ENCODE results near the gene MRPL23.
"Not testable (repeated sequence)": the region's sequence is repeated elsewhere in the genome, so short reads cannot be mapped to it uniquely, and the experiment has no call there.

The MRPL23 gene

DNA sequence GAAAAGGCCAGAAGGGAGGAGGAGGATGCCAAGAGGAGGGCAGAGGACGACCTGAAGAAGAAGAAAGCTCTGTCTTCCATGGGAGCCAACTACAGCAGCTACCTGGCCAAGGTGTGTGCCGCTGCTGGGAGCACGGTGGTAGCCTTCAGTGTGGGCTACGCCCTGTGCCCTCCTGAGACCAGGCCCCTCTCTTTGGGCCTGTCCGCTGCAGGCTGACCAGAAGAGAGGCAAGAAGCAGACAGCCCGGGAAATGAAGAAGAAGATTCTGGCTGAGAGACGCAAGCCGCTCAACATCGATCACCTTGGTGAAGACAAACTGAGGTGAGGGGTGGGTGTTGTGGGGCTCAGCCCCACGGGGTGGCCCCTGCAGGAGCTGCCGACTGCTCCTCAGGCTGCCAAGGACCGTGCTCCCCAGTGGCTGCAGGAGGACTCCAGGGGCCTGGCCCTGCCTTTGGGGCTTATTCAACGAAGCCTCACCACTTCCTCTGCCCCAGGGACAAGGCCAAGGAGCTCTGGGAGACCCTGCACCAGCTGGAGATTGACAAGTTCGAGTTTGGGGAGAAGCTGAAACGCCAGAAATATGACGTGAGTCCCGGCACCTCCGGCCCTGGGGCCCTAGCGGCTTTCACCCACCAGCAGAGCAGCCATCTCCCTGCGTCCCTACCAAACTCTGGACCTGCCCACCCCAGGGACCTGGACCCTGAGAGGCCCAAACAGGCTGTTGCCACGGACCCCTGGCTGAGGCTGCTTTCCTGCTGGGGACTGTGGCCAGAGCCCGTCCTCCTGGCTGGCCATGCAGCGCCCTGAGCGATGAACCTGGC, 12.6 kb upstream of the MRPL23 start:
- DNase-seq = no peak

GRCh38 chr11:1935156-1936071, 11.7 kb upstream of the MRPL23 start:
- no peak for DNase-seq

- no peak for DNase-seq
These were observed 10.9 kb upstream of the MRPL23 start for GRCh38 chr11:1936072-1936780.

DNA sequence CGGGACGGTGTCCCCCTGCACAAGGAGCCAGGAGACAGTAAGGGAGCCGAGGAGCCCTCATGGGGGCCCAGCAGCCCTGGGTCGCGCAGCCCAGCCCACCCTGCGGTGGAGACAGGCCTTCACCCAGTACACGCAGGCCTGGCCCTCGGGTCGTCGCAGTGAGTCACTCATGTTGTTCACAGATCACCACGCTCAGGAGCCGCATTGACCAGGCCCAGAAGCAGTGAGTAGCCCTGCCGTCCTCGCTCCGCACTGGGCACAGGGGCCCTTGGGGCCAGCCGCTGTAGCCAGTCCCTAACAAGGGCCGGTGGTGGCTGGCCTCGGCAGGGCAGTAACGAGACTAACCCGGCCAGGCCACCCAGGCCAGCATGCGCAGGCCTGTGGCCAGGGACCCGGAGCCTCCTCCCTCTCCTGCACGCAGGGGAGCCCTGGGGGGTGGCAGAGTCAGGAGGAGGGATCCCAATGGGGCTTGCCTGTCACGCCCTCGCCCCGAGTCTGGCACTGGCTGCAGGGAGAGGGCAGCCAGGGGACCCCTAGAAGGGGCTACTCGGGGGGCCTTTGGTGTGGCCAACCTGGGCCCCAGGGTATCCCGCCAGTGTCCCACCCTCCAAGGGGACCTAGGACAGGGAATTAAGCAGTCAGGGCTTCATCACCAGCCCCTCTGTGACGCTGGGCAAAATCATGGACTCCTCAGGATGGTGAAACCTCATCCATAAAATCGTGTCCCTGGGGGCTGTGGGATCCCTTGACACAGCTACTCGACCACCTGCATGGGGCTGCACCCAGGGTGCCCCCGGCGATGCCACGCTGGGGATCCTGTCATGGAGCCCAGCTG, 10.1 kb upstream of the MRPL23 start:
- DNase-seq = no peak

- DNase-seq = no peak
These were observed 9.4 kb upstream of the MRPL23 start for GRCh38 chr11:1937616-1938342.

GRCh38 chr11:1938343-1939005, 8.7 kb upstream of the MRPL23 start:
- no peak for DNase-seq

- DNase-seq = no peak
These were observed 8.0 kb upstream of the MRPL23 start for GRCh38 chr11:1939006-1939625.

GRCh38 chr11:1939788-1940187, 7.3 kb upstream of the MRPL23 start:
- not testable (repeated sequence) for DNase-seq

DNA sequence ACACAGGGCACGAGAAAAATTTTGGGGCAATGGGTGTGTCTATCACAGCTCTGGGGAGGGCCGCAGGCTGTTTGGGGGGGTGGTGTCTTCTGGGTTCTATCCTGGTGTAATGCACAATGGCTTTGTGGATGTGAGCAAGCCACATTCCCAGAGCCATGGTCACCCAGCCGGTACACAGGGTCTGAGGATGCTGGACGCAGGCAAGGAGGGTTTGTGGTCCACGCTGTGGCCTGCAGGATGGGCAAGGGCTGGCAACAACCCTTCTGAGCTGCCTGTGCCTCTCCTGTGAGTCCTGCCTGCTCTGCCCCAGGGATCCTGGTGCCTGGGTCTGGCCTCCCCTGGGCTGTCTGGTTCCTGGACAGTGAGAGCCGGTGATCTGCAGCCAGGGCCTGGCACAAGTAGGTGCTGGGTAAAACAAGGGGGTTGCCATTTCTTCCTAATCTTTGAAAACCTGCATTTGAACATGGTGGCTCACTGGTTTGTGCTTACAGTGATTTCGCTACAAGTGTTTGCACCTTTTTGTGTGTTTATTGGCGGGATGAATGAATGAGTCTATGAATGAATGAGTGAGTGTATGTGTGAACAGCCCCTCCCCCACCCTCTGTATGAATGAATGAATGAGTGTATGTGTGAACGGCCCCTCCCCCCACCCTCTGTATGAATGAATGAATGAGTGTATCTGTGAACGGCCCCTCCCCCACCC, 4.4 kb upstream of the MRPL23 start:
- no peak for DNase-seq

DNA sequence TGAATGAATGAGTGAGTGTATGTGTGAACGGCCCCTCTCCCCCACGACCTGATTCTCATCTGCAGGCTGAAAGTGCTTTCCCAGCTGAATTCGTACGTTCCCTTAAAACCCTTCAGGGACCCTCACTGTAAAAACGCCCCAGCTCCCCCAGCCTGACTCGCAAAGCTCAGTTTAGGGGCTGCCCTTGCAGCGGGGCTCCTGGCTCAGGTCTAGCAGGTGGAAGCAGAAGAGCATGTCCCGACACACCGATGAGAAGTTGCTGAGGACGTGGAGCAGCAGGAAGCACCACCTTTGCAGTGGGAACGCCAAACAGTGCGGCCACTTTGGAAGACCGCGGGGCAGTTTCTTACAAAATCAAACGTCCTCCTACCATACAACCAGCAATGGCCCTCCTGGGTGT, 3.6 kb upstream of the MRPL23 start:
- peak; percentile 47 for DNase-seq

DNA sequence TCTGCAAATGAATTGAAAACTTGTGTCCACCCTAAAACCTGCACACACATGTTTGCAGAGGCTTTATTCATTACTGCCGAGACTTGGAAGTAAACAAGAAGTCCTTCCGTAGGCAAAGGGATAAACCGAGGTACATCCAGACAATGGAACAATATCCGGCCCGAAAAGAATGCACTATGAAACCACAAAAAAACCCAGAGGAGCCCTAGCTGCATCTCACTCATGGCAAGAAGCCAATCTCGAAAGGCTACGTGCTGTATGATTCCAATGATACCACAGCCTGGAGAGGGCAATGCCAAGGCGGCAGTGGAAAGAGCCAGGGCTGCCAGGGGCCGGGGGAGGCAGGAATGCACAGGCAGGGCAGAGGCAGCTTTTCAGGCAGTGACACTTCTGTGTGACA, 3.2 kb upstream of the MRPL23 start:
- peak; percentile 59 for DNase-seq

DNA sequence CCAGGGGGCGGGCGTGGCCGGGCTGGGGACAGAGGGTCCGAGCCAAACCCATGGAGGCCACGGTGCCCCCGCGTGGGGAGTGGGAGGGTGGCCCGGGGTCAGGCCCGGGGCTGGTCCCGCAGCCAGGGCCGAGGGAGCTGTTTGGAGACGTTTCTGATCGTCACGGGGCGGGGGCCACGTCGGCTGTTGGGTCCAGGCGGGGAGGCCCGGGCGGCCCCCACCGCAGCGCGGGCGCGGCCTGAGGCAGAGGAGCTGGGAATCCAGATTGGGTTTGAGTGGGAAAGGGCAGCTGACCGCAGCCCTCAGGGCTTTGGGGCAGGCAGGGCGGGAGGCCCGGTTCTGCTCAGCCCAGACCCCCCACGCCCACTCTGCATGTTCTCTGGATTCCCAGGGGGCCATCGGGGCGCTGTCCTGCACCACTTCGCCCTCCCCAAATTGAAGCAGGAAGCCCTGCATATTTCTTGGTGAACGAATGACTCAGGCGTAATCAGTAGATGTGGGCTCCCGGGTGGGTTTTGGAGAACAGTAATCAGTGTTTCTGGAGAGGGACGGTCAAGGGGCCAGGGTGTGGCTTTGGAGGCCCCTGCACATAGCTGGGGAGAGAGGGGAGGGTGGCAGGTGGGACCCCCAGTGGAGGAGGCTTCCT, 583 bp downstream of the MRPL23 start:
- DNase-seq = no peak

DNA sequence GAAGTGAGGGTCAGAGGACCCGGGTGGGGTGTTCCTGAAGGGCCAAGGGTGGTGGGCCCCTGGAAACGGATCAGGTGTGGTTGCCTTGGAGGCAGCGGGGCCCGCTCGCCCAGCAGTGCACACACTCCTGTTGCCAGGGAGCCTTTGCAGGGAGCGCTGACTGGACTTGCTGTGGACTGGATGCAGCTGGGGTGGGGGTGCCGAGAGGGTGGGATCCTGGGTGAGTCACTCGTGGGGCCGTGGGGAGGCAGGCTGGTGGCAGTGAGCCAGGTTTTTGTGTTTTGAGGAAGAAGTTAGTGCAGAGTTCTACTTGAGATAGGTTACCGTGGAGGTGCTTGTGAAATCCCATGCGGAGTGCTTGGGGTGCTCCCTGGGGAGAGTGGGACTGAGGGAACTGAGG, 1.3 kb downstream of the MRPL23 start:
- DNase-seq = no peak

DNA sequence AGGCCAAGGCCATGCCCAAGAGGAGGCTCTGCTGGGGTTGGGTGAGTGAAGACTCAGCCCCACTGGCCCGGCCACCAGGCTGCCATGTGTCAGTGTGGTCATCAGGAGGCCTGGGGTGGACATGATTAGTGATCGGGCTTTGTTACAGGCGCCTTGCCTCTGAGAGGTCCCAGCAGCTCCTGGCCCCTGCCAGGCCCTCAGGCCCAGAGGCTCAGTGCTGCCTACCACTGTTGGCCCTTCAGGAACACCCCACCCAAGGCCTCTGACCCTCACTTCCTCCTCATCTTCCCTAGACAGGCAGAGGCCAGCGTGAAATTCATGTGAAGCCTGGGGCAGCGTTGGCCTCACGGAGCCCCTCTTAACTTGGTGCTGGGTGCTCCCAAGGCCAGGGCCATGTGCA, 2.2 kb downstream of the MRPL23 start:
- DNase-seq = no peak

DNA sequence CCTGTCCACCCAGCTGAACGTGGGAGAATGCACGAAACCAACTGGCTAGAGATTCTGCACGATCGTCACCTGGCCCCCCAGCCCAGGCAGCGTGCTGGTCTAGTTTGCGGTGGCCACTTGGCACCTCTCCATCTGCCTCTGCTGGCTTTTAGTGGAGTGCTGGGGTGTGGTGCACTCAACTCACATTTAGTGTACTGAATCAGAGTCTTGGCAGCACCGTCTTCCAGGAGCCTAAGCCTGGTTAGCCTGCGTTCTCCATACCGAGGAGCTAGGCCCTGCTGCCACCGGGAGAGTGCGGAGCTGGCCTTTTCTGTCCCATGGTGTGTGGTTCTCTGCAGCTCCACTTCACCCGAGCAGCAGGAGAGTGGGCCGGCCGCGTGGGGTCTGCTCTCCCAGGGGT, 2.8 kb downstream of the MRPL23 start:
- no peak for DNase-seq

- DNase-seq = no peak
These were observed 5.8 kb downstream of the MRPL23 start for GRCh38 chr11:1952806-1953482.

- no peak for DNase-seq
These were observed 6.5 kb downstream of the MRPL23 start for GRCh38 chr11:1953489-1954266.

DNA sequence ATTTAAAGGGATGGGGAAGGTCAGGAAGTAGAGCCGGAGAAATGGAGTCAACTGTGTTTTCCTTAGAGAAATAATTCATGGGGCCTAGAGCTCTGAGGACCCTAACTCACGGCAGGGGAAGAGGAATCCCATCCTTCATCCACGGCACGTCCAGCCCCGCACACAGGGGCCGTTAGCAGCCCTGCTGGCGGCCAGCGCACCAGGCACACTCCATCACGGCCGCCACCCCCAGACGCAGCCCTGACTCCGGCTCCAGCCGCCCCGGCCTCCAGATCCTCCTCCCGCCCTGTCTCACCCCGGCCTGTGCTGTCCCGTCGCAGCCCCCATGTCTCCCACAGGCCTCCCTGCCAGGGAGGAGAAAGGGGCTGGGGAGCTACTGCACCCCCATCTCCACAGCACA, 11.2 kb downstream of the MRPL23 start:
- no peak for DNase-seq

All from NCI-H1105 treated with DMSO at 0.1 percent for 48 hours (cell line).